ENCODE measurements around the gene TIMM13. TPM values are rescaled to one million over a fixed set of nuclear protein-coding genes. Genes with fewer than 3 reads are reported as not detected.
"Not testable (repeated sequence)": the region's sequence is repeated elsewhere in the genome, so short reads cannot be mapped to it uniquely, and the experiment has no call there.

Gene TIMM13
- total and polyA plus RNA-seq, 2 of the 8 experiments (the other 6 are each of a cell fraction or from before 2014, with no cell fraction given), result 270 to 275 TPM

DNA sequence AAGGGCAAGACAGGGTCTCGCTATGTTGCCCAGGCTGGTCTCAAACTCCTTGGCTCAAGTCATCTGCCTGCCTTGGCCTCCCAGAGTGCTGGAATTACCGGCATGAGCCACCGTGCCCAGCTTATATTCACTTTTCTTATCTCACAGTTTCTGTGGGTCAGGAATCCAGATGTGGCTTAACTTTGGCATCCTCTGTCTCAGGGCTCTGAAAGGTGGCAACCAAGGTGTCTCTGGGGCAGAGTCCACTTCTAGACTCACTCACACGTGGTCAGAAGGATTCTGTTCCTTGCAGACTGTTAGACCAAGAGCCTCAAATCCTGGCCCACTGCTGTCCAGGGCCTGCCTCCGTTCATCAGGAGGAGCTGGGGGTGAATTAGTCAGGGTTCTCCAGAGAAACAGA is 37.0 kb upstream of the TIMM13 start (continued):
- no peak for TF ChIP-seq SIN3A (conservative IDR thresholded peaks at IDR 0.05 in 1 of 2, IDR thresholded peaks at IDR 0.05 in 1 of 2; ENCODE audit: low read depth in 1 of 2, low read length in 2 of 2)
- no peak for TF ChIP-seq GABPA (IDR thresholded peaks at IDR 0.05; ENCODE audit: borderline replicate concordance, insufficient read depth, low read length)
- no peak for TF ChIP-seq SAP30 (IDR thresholded peaks at IDR 0.05; ENCODE audit: insufficient read depth, insufficient replicate concordance, low read length)

DNA sequence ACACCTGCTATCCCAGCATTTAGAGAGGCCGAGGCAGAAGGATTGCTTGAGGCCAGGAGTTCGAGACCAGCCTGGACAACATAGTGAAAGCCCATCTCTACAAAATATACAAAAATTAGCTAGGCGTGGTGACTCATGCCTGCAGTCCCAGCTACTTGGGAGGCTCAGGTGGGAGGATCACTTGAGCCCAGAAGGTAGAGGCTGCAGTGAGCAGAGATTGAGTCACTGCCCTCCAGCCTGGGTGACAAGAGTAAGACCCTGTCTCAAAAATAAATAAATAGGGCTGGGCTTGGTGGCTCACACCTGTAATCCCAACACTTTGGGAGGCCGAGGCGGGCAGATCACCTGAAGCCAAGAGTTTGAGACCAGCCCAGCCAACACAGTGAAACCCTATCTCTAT is 36.3 kb upstream of the TIMM13 start:
- H2BK15ac ChIP-seq (ENCODE audit: low read length); H2AK5ac ChIP-seq (ENCODE audit: low read depth, low read length); H4K5ac ChIP-seq (ENCODE audit: insufficient read length, low read depth, low read length); H4K8ac ChIP-seq (ENCODE audit: extremely low read depth, insufficient read depth, low read length); H3K14ac ChIP-seq (ENCODE audit: insufficient read length); H3K79me2 ChIP-seq (ENCODE audit: control insufficient read depth in 1 of 2, insufficient read depth in 2 of 2, low read length in 2 of 2); H3K27ac ChIP-seq (ENCODE audit: low read depth, low read length); H3K9ac ChIP-seq (replicated peaks in 1 of 4; ENCODE audit: extremely low read depth in 1 of 4, low read depth in 3 of 4, low read length in 3 of 4); DNase-seq (ENCODE audit: low read depth in 1 of 2, low spot score in 2 of 2); H3K23me2 ChIP-seq (ENCODE audit: low read depth, low read length); H3K56ac ChIP-seq (replicated peaks; ENCODE audit: insufficient read length, low read depth, low read length); H2BK120ac ChIP-seq (replicated peaks; ENCODE audit: low read depth, low read length); H3K9me3 ChIP-seq (ENCODE audit: insufficient read depth in 2 of 2, low read depth in 1 of 2, low read length in 1 of 2); H2BK20ac ChIP-seq (ENCODE audit: low read length); H3K36me3 ChIP-seq (ENCODE audit: control insufficient read depth in 2 of 4, insufficient read depth in 4 of 4, low read length in 3 of 4); H3K18ac ChIP-seq (ENCODE audit: extremely low read depth, low read length); H2BK5ac ChIP-seq (ENCODE audit: low read depth, low read length); H3K79me1 ChIP-seq (ENCODE audit: low read depth, low read length); H4K20me1 ChIP-seq (replicated peaks in 1 of 2; ENCODE audit: control insufficient read depth in 1 of 2, insufficient read depth in 2 of 2, low read length in 2 of 2); H3K4me1 ChIP-seq (replicated peaks in 1 of 4; ENCODE audit: control insufficient read depth in 3 of 4, insufficient read depth in 4 of 4, low read length in 3 of 4); FAIRE-seq; H3K23ac ChIP-seq (ENCODE audit: insufficient read length); H3K4me3 ChIP-seq (ENCODE audit: extremely low read depth in 1 of 4, insufficient read depth in 2 of 4, low read depth in 3 of 4, low read length in 4 of 4); H2AFZ ChIP-seq (ENCODE audit: low read length); H3K4ac ChIP-seq (replicated peaks; ENCODE audit: insufficient read length, low read depth, low read length); H3K27me3 ChIP-seq (replicated peaks in 1 of 4; ENCODE audit: control insufficient read depth in 3 of 4, extremely low read depth in 1 of 4, insufficient read depth in 3 of 4, low read length in 3 of 4): not testable (repeated sequence)
- H2BK12ac ChIP-seq (ENCODE audit: low read depth, low read length), result peak overlapping the region; percentile 63; the same call in 1 of the 2 replicates
- CTCF ChIA-PET (ENCODE audit: partially characterized antibody), result interaction anchor here (0.6 to 12.9 kb wide), 12 partner anchors 11 to 1302 kb away, joined by 3 to 133 read pairs (median 3); partner anchors contain the start of gene GADD45B
- peak overlapping the region; percentile 93 for H4K91ac ChIP-seq (replicated peaks; ENCODE audit: insufficient read length, low read length)
- WGBS, 2 experiments (ENCODE audit: extremely low coverage in 1 of 2, insufficient coverage in 1 of 2, insufficient read length in 1 of 2, insufficient replicate concordance in 2 of 2, low coverage in 1 of 2, low lambda C conversion rate in 2 of 2, missing lambda C conversion rate in 1 of 2), result 99% methylated on average over 5 of the region's 5 CpGs; no CpG with 5 or more reads in 1 of the 2 experiments
- POLR2A ChIA-PET (ENCODE audit: partially characterized antibody), result interaction anchor here (0.7 to 6.7 kb wide), 8 partner anchors 8 to 159 kb away, joined by 3 to 98 read pairs (median 5); partner anchors contain the start of genes GADD45B, LMNB2 and TIMM13
- H3K4me2 ChIP-seq (ENCODE audit: insufficient read depth in 1 of 2, low read depth in 2 of 2, low read length in 2 of 2), result 0 out of 4 replicates have a peak overlapping the region, but pooled peaks of 1 of the 2 experiments have one; percentile 66

Data from H1 (cell line).